H9 (cell line): ENCODE measurements around the gene SAC3D1. TPM values are rescaled to one million over a fixed set of nuclear protein-coding genes. Genes with fewer than 3 reads are reported as not detected.

Experiments used
- DNase-seq: peaks from one replicate; pipeline ENCODE4 v3.0.0-alpha.2; 2017
- H2AFZ ChIP-seq: one replicate; pipeline ENCODE4 v1.6.1; 2013; ENCODE audit warnings: mild to moderate bottlenecking, low read length, control low read depth, moderate library complexity
- H2AK5ac ChIP-seq: 2 replicates; pipeline ENCODE4 v1.6.1; 2013; ENCODE audit warnings: low read length, control low read depth, mixed read lengths; ENCODE audit not compliant: insufficient read length
- H2BK120ac ChIP-seq: one replicate; pipeline ENCODE4 v1.6.1; 2013; ENCODE audit warnings: low read depth, mild to moderate bottlenecking, low read length, control low read depth, inconsistent platforms; ENCODE audit not compliant: poor library complexity, severe bottlenecking
- H2BK12ac ChIP-seq: 2 replicates; pipeline ENCODE4 v1.6.1; 2013; ENCODE audit warnings: low read length, control low read depth, mixed read lengths, low read depth; ENCODE audit not compliant: insufficient read length
- H2BK15ac ChIP-seq: 2 replicates; pipeline ENCODE4 v1.6.1; 2013; ENCODE audit warnings: low read depth, low read length, control low read depth
- H2BK20ac ChIP-seq: one replicate; pipeline ENCODE4 v1.6.1; 2013; ENCODE audit warnings: low read depth, mild to moderate bottlenecking, low read length, control low read depth, inconsistent platforms; ENCODE audit not compliant: poor library complexity, severe bottlenecking
- H2BK5ac ChIP-seq: 2 replicates; pipeline ENCODE4 v1.6.1; 2013; ENCODE audit warnings: low read length, control low read depth, mixed read lengths; ENCODE audit not compliant: insufficient read length
- H3K14ac ChIP-seq: 2 replicates; pipeline ENCODE4 v1.6.1; 2013; ENCODE audit warnings: low read length, control low read depth; ENCODE audit not compliant: insufficient read depth
- H3K18ac ChIP-seq: 2 replicates; pipeline ENCODE4 v1.6.1; 2013; ENCODE audit warnings: low read depth, mild to moderate bottlenecking, mixed read lengths, low read length, control low read depth; ENCODE audit not compliant: insufficient read length
- H3K23ac ChIP-seq: 2 replicates; pipeline ENCODE4 v1.6.1; 2013; ENCODE audit warnings: low read length, control low read depth, mixed read lengths, low read depth; ENCODE audit not compliant: insufficient read length
- H3K23me2 ChIP-seq: 2 replicates; pipeline ENCODE4 v1.6.1; 2013; ENCODE audit warnings: low read depth, mild to moderate bottlenecking, mixed read lengths, low read length, control low read depth; ENCODE audit not compliant: insufficient read length, poor library complexity, severe bottlenecking
- H3K27ac ChIP-seq: 2 replicates; pipeline ENCODE4 v1.5.1; 2013; ENCODE audit warnings: low read length, control low read depth, mixed read lengths, low read depth; ENCODE audit not compliant: insufficient read length
- H3K27me3 ChIP-seq: 2 replicates; pipeline ENCODE4 v1.6.1; 2013; ENCODE audit warnings: low read length, control low read depth, inconsistent platforms; ENCODE audit not compliant: insufficient read depth
- H3K4ac ChIP-seq: 2 replicates; pipeline ENCODE4 v1.6.1; 2013; ENCODE audit warnings: low read depth, mild to moderate bottlenecking, control low read depth, inconsistent platforms, low read length, moderate library complexity
- H3K4me1 ChIP-seq: 2 replicates; pipeline ENCODE4 v1.6.1; 2013; ENCODE audit warnings: low read length, control low read depth, inconsistent platforms; ENCODE audit not compliant: insufficient read depth
- H3K4me2 ChIP-seq: 2 replicates; pipeline ENCODE4 v1.6.1; 2013; ENCODE audit warnings: low read length, control low read depth, mixed read lengths; ENCODE audit not compliant: insufficient read length, insufficient read depth
- H3K56ac ChIP-seq: 2 replicates; pipeline ENCODE4 v1.6.1; 2013; ENCODE audit warnings: low read depth, mild to moderate bottlenecking, mixed read lengths, low read length, control low read depth; ENCODE audit not compliant: insufficient read length
- H3K79me1 ChIP-seq: 2 replicates; pipeline ENCODE4 v1.6.1; 2013; ENCODE audit warnings: low read depth, mild to moderate bottlenecking, moderate library complexity, low read length, control low read depth, inconsistent platforms; ENCODE audit not compliant: insufficient read depth, poor library complexity, severe bottlenecking
- H3K79me2 ChIP-seq: 2 replicates; pipeline ENCODE4 v1.6.1; 2013; ENCODE audit warnings: low read length, control low read depth, inconsistent platforms; ENCODE audit not compliant: insufficient read depth
- H3K9ac ChIP-seq: 2 replicates; pipeline ENCODE4 v1.6.1; 2013; ENCODE audit warnings: low read length, control low read depth, mixed read lengths; ENCODE audit not compliant: insufficient read length; ENCODE audit errors: extremely low read depth
- H3K9me3 ChIP-seq: one replicate; pipeline ENCODE4 v1.6.1; 2013; ENCODE audit warnings: low read depth, low read length, inconsistent platforms; ENCODE audit not compliant: control insufficient read depth
- H3T11ph ChIP-seq: one replicate; pipeline ENCODE4 v1.6.1; 2013; ENCODE audit warnings: mild to moderate bottlenecking, low read length, control low read depth, inconsistent platforms
- H4K20me1 ChIP-seq: one replicate; pipeline ENCODE4 v1.6.1; 2013; ENCODE audit not compliant: control insufficient read depth, insufficient read length, insufficient read depth
- H4K5ac ChIP-seq: 2 replicates; pipeline ENCODE4 v1.6.1; 2013; ENCODE audit warnings: low read depth, mild to moderate bottlenecking, mixed read lengths, low read length, control low read depth; ENCODE audit not compliant: insufficient read length
- H4K8ac ChIP-seq: replicated peaks from 2 replicates; pipeline ENCODE4 v1.6.1; 2013; ENCODE audit warnings: low read length, control low read depth, mixed read lengths, low read depth; ENCODE audit not compliant: insufficient read length
- H4K91ac ChIP-seq: 2 replicates; pipeline ENCODE4 v1.6.1; 2013; ENCODE audit warnings: low read depth, mild to moderate bottlenecking, moderate library complexity, mixed read lengths, low read length, control low read depth; ENCODE audit not compliant: insufficient read length
- H3K27ac Mint-ChIP-seq, 3 experiments: 2 replicates in 2 of 3; 3 replicates in 1 of 3; pipeline ENCODE4 v1.8.0; 2020 to 2021; ENCODE audit warnings: mixed read lengths in 3 of 3, mild to moderate bottlenecking in 1 of 3, moderate library complexity in 1 of 3
- H3K27me3 Mint-ChIP-seq: 2 replicates; pipeline ENCODE4 v1.8.0; 2021; ENCODE audit warnings: low read depth, mild to moderate bottlenecking, moderate library complexity, mixed read lengths
- H3K36me3 Mint-ChIP-seq, 3 experiments: 2 replicates in 2 of 3; 3 replicates in 1 of 3; pipeline ENCODE4 v1.8.0; 2020 to 2021; ENCODE audit warnings: low read depth in 3 of 3, mixed read lengths in 3 of 3; ENCODE audit not compliant: insufficient read depth in 1 of 3
- H3K4me1 Mint-ChIP-seq, 2 experiments: 2 replicates each; pipeline ENCODE4 v1.8.0; 2020; ENCODE audit warnings: mixed read lengths in 2 of 2
- H3K4me3 Mint-ChIP-seq, 2 experiments: 2 replicates in 1 of 2; 3 replicates in 1 of 2; pipeline ENCODE4 v1.8.0; 2020 to 2021; ENCODE audit warnings: mild to moderate bottlenecking in 2 of 2, mixed read lengths in 2 of 2, moderate library complexity in 1 of 2
- H3K9me3 Mint-ChIP-seq, 2 experiments: 2 replicates in 1 of 2; 3 replicates in 1 of 2; pipeline ENCODE4 v1.8.0; 2020; ENCODE audit warnings: mild to moderate bottlenecking in 2 of 2, mixed read lengths in 2 of 2, moderate library complexity in 1 of 2
- WGBS: extraction: QIAGEN DNeasy Blood & Tissue Kit; methylation state at CpG from one replicate; pipeline ENCODE4 v1.1.7; 2013; ENCODE audit warnings: missing lambda C conversion rate, low lambda C conversion rate, mixed read lengths; ENCODE audit not compliant: insufficient read length; ENCODE audit errors: extremely low coverage; 5-methylcytosine and 5-hydroxymethylcytosine counted together
- total RNA-seq: library from RNA; stranded (reverse); gene quantifications from 2 replicates; pipeline ENCODE4 v1.2.1, GENCODE V29; 2021
- TF ChIP-seq, protein P1 (sequence below): fragments of 200-600 bp; sonication (generic); conservative IDR thresholded peaks from 3 replicates; pipeline ENCODE4 v1.8.0; 2021; ENCODE audit warnings: antibody characterized with exemption, mild to moderate bottlenecking

SAC3D1 gene
- total RNA-seq, 1 experiment from 2014 or later, result 20.7 TPM

DNA sequence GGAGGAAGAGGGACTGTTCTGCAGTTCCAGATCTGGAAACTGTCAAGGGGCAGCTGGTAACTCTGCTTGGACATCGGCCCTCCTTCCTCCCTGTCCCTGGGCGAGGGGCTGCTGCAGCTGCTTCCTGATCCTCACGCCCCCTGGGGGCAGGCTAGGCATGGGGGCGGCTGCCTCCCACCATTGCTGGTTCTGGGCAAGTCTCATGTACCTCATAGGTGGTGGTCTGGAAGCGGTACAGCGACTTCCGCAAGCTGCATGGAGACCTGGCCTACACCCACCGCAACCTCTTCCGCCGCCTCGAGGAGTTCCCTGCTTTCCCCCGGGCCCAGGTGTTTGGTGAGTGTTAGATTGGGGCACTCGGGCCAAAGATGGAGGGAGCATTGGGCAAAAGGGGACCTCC, 8.8 kb upstream of the SAC3D1 start:
- Histone ChIP-seq H3K27me3 (no peaks in the 10 kb centered on the region), H2BK120ac (no peak overlapping the region), H3K4ac (no peak overlapping the region), H3K18ac (no peak overlapping the region), H3K14ac (no peak overlapping the region), H3K23me2 (peaks cover 2% of the 10 kb centered on the region), H3K9me3 (no peaks in the 10 kb centered on the region), H3K4me1 (no peaks in the 10 kb centered on the region), H3K56ac (no peak overlapping the region), H2BK20ac (no peak overlapping the region), H2BK5ac (no peak overlapping the region), H2AFZ (no peak overlapping the region), H4K91ac (no peak overlapping the region), H3K79me1 (no peaks in the 10 kb centered on the region), H2AK5ac (no peak overlapping the region), H4K8ac (no peak overlapping the region), H3K9ac (no peak overlapping the region), H4K20me1 (no peaks in the 10 kb centered on the region), H2BK12ac (no peak overlapping the region), H3K79me2 (no peaks in the 10 kb centered on the region), H4K5ac (no peak overlapping the region), H2BK15ac (no peak overlapping the region), H3K4me2 (no peak overlapping the region), H3K23ac (no peak overlapping the region), H3T11ph (no peak overlapping the region), H3K27ac (no peak overlapping the region)
- Mint-ChIP-seq H3K4me3 (no peak overlapping the region), H3K27ac (no peak overlapping the region; a peak in 1 of 7 replicates), H3K36me3 (peaks cover 0 to 16% (median 4%) of the 10 kb centered on the region in 3 experiments; a peak in 3 of 7 replicates), H3K4me1 (peaks cover 5 to 6% of the 10 kb centered on the region in 2 experiments), H3K27me3 (no peaks in the 10 kb centered on the region), H3K9me3 (no peaks in the 10 kb centered on the region)
- no CpG with 5 or more reads among the region's 13 CpGs for WGBS
- DNase-seq, result peak; percentile 46
- TF ChIP-seq, protein P1, sequence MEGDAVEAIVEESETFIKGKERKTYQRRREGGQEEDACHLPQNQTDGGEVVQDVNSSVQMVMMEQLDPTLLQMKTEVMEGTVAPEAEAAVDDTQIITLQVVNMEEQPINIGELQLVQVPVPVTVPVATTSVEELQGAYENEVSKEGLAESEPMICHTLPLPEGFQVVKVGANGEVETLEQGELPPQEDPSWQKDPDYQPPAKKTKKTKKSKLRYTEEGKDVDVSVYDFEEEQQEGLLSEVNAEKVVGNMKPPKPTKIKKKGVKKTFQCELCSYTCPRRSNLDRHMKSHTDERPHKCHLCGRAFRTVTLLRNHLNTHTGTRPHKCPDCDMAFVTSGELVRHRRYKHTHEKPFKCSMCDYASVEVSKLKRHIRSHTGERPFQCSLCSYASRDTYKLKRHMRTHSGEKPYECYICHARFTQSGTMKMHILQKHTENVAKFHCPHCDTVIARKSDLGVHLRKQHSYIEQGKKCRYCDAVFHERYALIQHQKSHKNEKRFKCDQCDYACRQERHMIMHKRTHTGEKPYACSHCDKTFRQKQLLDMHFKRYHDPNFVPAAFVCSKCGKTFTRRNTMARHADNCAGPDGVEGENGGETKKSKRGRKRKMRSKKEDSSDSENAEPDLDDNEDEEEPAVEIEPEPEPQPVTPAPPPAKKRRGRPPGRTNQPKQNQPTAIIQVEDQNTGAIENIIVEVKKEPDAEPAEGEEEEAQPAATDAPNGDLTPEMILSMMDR, result no peak; the same call in 2 of the 3 replicates
